ENCODE data around the gene MYRFL.
"Not testable (repeated sequence)": the region's sequence is repeated elsewhere in the genome, so short reads cannot be mapped to it uniquely, and the experiment has no call there.

MYRFL gene

DNA sequence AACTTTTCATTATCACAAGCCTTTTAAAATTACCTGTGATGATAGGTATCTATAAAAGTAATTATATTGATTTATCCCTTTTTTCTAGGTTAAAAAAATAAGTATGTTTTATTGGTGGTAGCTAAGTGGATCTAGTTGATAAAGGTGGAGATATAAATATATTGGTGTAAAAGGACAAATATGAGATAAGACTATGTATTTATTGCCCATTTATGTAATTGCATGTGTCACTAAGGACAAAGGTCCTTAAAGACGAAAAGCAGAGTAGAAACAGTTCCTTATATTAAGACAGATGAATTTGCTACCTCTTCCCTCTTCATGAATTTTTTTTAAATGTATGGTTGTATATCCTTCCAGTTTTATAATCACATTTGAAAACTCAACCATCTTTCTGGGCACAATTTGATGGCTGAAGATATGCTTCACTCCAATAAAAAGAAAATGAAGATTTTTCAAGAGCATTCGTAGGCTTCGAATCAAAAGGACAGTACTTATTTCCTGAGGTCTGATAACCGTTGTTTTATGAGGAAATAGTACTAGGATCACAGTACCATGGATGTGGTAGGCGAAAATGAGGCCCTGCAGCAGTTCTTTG is at the start of gene MYRFL:
MYRFL (plus strand) TSS at position 262 of the 595 bp plus-strand sequence; CDS start at position 553, 291 bp downstream.
- H3K9me3 ChIP-seq (ENCODE audit: severe bottlenecking), result no peaks in the 10 kb centered on the region
- no peak within 1 kb of the TSS for H3K27ac ChIP-seq (ENCODE audit: poor library complexity, severe bottlenecking)
- no peaks in the 10 kb centered on the region for H3K36me3 ChIP-seq (ENCODE audit: low read depth)
- DNase-seq (ENCODE audit: low spot score) (no peak), ATAC-seq (ENCODE audit: low read depth) (no peak)
- H3K4me1 ChIP-seq (ENCODE audit: insufficient read depth, poor library complexity, severe bottlenecking), result peaks cover 12% of the 10 kb centered on the region
- TF ChIP-seq, protein P1, sequence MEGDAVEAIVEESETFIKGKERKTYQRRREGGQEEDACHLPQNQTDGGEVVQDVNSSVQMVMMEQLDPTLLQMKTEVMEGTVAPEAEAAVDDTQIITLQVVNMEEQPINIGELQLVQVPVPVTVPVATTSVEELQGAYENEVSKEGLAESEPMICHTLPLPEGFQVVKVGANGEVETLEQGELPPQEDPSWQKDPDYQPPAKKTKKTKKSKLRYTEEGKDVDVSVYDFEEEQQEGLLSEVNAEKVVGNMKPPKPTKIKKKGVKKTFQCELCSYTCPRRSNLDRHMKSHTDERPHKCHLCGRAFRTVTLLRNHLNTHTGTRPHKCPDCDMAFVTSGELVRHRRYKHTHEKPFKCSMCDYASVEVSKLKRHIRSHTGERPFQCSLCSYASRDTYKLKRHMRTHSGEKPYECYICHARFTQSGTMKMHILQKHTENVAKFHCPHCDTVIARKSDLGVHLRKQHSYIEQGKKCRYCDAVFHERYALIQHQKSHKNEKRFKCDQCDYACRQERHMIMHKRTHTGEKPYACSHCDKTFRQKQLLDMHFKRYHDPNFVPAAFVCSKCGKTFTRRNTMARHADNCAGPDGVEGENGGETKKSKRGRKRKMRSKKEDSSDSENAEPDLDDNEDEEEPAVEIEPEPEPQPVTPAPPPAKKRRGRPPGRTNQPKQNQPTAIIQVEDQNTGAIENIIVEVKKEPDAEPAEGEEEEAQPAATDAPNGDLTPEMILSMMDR (IDR thresholded peaks at IDR 0.05; ENCODE audit: poor library complexity, severe bottlenecking), result no peak
- H3K27me3 ChIP-seq (ENCODE audit: insufficient read depth, poor library complexity, severe bottlenecking), result no peaks in the 10 kb centered on the region
- H3K4me3 ChIP-seq (ENCODE audit: severe bottlenecking), result no peak within 1 kb of the TSS

DNA sequence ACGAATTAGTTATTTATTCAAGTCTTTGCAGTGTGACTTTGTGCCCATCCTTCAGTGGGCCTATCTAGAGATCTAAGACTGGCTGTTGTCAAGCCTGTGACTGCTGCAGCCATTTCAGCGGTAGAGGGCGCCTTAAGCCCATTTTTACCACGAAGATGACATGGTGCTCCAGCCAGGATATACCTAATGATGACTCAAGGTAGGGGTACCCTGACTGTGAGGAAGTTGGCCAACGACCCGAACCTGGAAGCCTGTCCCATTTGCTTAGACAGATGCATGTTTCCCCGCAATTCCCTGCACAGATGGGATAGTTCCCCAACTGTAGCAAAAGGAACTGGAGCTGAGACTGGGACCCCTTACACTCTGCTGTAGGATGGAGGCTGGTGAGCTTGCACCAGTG is 45.1 kb upstream of the MYRFL start:
- H3K36me3 ChIP-seq (ENCODE audit: low read depth), result no peaks in the 10 kb centered on the region
- H3K27ac ChIP-seq (ENCODE audit: poor library complexity, severe bottlenecking), result no peak overlapping the region
- no peak for ATAC-seq (ENCODE audit: low read depth)
- no peaks in the 10 kb centered on the region for H3K9me3 ChIP-seq (ENCODE audit: severe bottlenecking)
- no peaks in the 10 kb centered on the region for H3K27me3 ChIP-seq (ENCODE audit: insufficient read depth, poor library complexity, severe bottlenecking)
- no peaks in the 10 kb centered on the region for H3K4me1 ChIP-seq (ENCODE audit: insufficient read depth, poor library complexity, severe bottlenecking)
- TF ChIP-seq, protein P1 (IDR thresholded peaks at IDR 0.05; ENCODE audit: poor library complexity, severe bottlenecking), result no peak
- no peak overlapping the region for H3K4me3 ChIP-seq (ENCODE audit: severe bottlenecking)
- no peak for DNase-seq (ENCODE audit: low spot score)

DNA sequence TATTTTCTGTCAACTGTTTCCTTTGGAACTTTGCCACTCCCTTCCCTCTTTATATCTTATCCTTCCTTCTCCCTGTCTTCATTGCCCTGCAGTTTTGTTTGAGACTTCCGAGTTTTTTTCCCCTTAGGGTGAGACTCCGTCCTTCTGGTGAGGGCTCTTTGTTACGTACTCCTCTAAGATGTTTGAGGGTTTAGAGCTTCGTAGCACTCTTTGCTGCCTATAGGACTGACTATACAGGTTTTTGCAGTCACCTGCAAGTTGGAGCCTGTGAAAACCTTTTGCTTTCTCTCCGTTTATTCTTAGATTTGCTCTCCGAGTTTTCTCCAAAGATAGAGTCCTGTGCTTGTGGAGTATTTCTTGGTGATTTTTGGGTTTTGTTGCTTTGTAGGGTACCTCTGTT is 41.7 kb upstream of the MYRFL start:
- ATAC-seq (ENCODE audit: low read depth), result no peak
- Histone ChIP-seq H3K27ac (ENCODE audit: poor library complexity, severe bottlenecking) (no peak overlapping the region), H3K4me1 (ENCODE audit: insufficient read depth, poor library complexity, severe bottlenecking) (no peaks in the 10 kb centered on the region), H3K4me3 (ENCODE audit: severe bottlenecking) (no peak overlapping the region), H3K36me3 (ENCODE audit: low read depth) (peaks cover 7% of the 10 kb centered on the region; the same call in 1 of the 2 replicates), H3K9me3 (ENCODE audit: severe bottlenecking) (no peaks in the 10 kb centered on the region), H3K27me3 (ENCODE audit: insufficient read depth, poor library complexity, severe bottlenecking) (no peaks in the 10 kb centered on the region)
- TF ChIP-seq, protein P1 (IDR thresholded peaks at IDR 0.05; ENCODE audit: poor library complexity, severe bottlenecking), result no peak
- DNase-seq (ENCODE audit: low spot score), result no peak

DNA sequence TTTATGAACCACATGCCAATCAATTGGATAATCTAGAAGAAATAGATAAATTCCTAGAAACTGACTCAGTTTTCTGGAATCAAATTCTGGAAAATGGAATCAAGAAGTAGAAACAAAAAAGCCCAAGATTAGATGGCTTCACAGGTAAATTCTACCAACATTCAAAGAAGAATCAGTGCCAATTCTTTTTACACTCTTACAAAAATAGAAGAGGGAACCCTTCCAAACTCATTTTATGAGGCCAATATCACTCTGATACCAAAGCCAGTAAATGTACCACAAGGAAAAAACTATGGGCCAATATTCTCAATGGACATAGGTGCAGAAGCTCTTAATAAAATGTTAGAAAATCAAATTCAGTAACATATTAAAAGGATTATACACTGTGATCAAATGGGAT is 35.7 kb upstream of the MYRFL start:
- Histone ChIP-seq H3K36me3 (ENCODE audit: low read depth) (peaks cover 7% of the 10 kb centered on the region; the same call in 1 of the 2 replicates), H3K9me3 (ENCODE audit: severe bottlenecking) (peaks cover 7% of the 10 kb centered on the region), H3K4me3 (ENCODE audit: severe bottlenecking) (no peak overlapping the region), H3K4me1 (ENCODE audit: insufficient read depth, poor library complexity, severe bottlenecking) (no peaks in the 10 kb centered on the region), H3K27ac (ENCODE audit: poor library complexity, severe bottlenecking) (no peak overlapping the region), H3K27me3 (ENCODE audit: insufficient read depth, poor library complexity, severe bottlenecking) (no peaks in the 10 kb centered on the region)
- ATAC-seq (ENCODE audit: low read depth) (no peak), DNase-seq (ENCODE audit: low spot score) (no peak)
- TF ChIP-seq, protein P1 (IDR thresholded peaks at IDR 0.05; ENCODE audit: poor library complexity, severe bottlenecking), result no peak

DNA sequence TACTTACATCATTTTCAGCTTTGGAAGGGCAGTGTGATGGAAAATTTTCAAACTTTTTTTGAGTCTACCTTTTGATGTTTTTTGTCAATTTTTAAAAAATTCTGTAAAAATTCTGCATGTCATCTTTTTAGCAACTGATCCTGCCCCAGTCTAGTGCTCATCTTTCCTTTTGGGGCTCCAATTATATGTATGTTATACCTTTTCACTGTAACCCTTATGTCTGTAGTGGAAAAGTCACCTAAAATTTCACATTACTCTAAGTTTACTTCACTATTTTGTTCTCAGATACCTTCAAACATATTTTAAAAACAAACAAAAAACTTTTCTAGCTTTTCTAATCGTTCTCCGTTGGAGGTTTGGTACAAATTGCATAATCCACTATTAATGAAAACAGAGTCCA is 32.5 kb upstream of the MYRFL start:
- DNase-seq (ENCODE audit: low spot score) (no peak), ATAC-seq (ENCODE audit: low read depth) (no peak)
- Histone ChIP-seq H3K36me3 (ENCODE audit: low read depth) (peaks cover 13% of the 10 kb centered on the region; the same call in 1 of the 2 replicates), H3K4me3 (ENCODE audit: severe bottlenecking) (no peak overlapping the region), H3K4me1 (ENCODE audit: insufficient read depth, poor library complexity, severe bottlenecking) (no peaks in the 10 kb centered on the region), H3K27me3 (ENCODE audit: insufficient read depth, poor library complexity, severe bottlenecking) (no peaks in the 10 kb centered on the region), H3K9me3 (ENCODE audit: severe bottlenecking) (peaks cover 7% of the 10 kb centered on the region), H3K27ac (ENCODE audit: poor library complexity, severe bottlenecking) (no peak overlapping the region)
- TF ChIP-seq, protein P1 (IDR thresholded peaks at IDR 0.05; ENCODE audit: poor library complexity, severe bottlenecking), result no peak

DNA sequence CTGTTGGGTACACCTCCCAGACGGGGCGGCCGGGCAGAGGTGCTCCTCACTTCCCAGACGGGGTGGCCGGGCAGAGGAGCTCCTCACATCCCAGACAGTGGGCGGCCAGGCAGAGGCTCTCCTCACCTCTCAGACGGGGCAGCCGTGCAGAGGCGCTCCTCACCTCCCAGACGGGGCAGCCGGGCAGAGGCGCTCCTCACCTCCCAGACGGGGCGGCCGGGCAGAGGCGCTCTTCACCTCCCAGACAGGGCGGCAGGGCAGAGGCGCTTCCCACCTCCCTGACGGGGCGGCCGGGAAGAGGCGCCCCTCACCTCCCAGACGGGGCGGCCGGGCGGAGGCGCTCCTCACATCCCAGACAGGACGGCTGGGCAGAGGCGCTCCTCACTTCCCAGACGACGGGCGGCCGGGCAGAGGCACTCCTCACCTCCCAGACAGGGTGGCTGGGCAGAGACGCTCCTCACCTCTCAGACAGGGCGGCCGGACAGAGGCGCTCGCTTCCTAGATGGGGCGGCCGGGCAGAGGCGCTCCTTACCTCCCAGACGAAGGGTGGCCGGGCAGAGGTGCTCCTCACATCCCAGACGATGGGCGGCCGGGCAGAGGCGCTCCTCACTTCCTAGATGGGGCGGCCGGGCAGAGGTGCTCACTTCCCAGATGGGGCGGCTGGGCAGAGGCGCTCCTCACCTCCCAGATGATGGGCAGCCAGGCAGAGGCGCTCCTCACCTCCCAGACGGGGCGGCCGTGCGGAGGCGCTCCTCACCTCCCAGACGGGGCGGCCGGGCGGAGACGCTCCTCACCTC is 17.7 kb upstream of the MYRFL start:
- not testable (repeated sequence) for H3K27ac ChIP-seq (ENCODE audit: poor library complexity, severe bottlenecking); H3K4me1 ChIP-seq (ENCODE audit: insufficient read depth, poor library complexity, severe bottlenecking); H3K4me3 ChIP-seq (ENCODE audit: severe bottlenecking); H3K36me3 ChIP-seq (ENCODE audit: low read depth); ATAC-seq (ENCODE audit: low read depth); H3K9me3 ChIP-seq (ENCODE audit: severe bottlenecking); H3K27me3 ChIP-seq (ENCODE audit: insufficient read depth, poor library complexity, severe bottlenecking); DNase-seq (ENCODE audit: low spot score)

All from RWPE2 (cell line).